HepG2 (cell line): ENCODE measurements around the gene CHRNB4. TPM values are rescaled to one million over a fixed set of nuclear protein-coding genes. Genes with fewer than 3 reads are reported as not detected.

Experiments used
- ATAC-seq: fragments of 200-7000 bp; cut with Tn5 transposase; 3 replicates; pipeline ENCODE4 v1.9.1; 2020; ENCODE audit warnings: mild to moderate bottlenecking, moderate library complexity
- BruUV-seq: library from RNA; stranded (reverse); fragments of 400-500 nt; replicated peaks from 2 replicates; lab custom pipeline; 2021; lab: Mats Ljungman, UMichigan
- CTCF ChIA-PET: fragments of 300-600 bp; formaldehyde crosslinking; extraction: SDS; loops from one replicate; lab custom pipeline; 2021; ENCODE audit warnings: low total read pairs, inconsistent platforms, low intra/inter-chr PET ratio; lab: Yijun Ruan, JAX
- POLR2A ChIA-PET: fragments of 350-600 bp; sonication (Branson Sonifier 250); formaldehyde crosslinking; loops from one replicate; lab custom pipeline; 2020; ENCODE audit warnings: antibody characterized with exemption, inconsistent platforms; lab: Yijun Ruan, JAX
- DNase-seq: peaks from one replicate; pipeline ENCODE4 v3.0.0-alpha.2; 2015; ENCODE audit warnings: low spot score
- FAIRE-seq: peaks from 3 replicates; lab custom pipeline; 2011; peaks lifted over from hg19 to GRCh38; lab: Jason Lieb, UNC
- H2AFZ ChIP-seq: one replicate; pipeline ENCODE4 v1.6.1; 2011; ENCODE audit warnings: low read length, inconsistent platforms
- H3K27ac ChIP-seq: fragments of 300-600 bp; 3 replicates; pipeline ENCODE4 v1.8.0; 2011; ENCODE audit warnings: mixed run types, mild to moderate bottlenecking, mixed read lengths, low read length, inconsistent platforms; ENCODE audit not compliant: insufficient read depth; ENCODE audit errors: extremely low read length
- H3K27me3 ChIP-seq, 2 experiments: fragments of 200-600 bp in 1 of 2; 2 replicates in 1 of 2; 3 replicates in 1 of 2; pipeline versions ENCODE4 v1.6.0 to v1.8.0; 2011; ENCODE audit warnings: low read length in 2 of 2, mild to moderate bottlenecking in 2 of 2, moderate library complexity in 2 of 2, inconsistent platforms in 1 of 2; ENCODE audit not compliant: insufficient read depth in 2 of 2, control insufficient read depth in 1 of 2
- H3K36me3 ChIP-seq, 2 experiments: fragments of 200-600 bp in 1 of 2; replicated peaks in 1 of 2; 2 replicates in 1 of 2; 3 replicates in 1 of 2; pipeline versions ENCODE4 v1.5.1 to v1.8.0; 2011; ENCODE audit warnings: low read length in 2 of 2, inconsistent platforms in 1 of 2; ENCODE audit not compliant: insufficient read depth in 2 of 2, control insufficient read depth in 1 of 2
- H3K4me1 ChIP-seq: 2 replicates; pipeline ENCODE4 v1.5.1; 2012; ENCODE audit warnings: low read length, inconsistent platforms; ENCODE audit not compliant: insufficient read depth
- H3K4me2 ChIP-seq: 2 replicates; pipeline ENCODE4 v1.6.0; 2011; ENCODE audit warnings: low read depth, low read length, inconsistent platforms
- H3K4me3 ChIP-seq, 3 experiments: fragments of 200-600 bp in 1 of 3; sonication (generic), shearing (Covaris generic) in 1 of 3; replicated peaks in 1 of 3; 2 replicates each; pipeline ENCODE4 v1.5.1; 2011 to 2016; ENCODE audit warnings: low read length in 3 of 3, inconsistent platforms in 2 of 3, low read depth in 2 of 3, mild to moderate bottlenecking in 2 of 3, control low read depth in 1 of 3, mixed read lengths in 1 of 3; ENCODE audit not compliant: insufficient read depth in 1 of 3
- H3K79me2 ChIP-seq: one replicate; pipeline ENCODE4 v1.6.1; 2011; ENCODE audit warnings: low read length, inconsistent platforms; ENCODE audit not compliant: insufficient read depth
- H3K9ac ChIP-seq: 2 replicates; pipeline ENCODE4 v1.6.0; 2011; ENCODE audit warnings: mild to moderate bottlenecking, low read depth, low read length, inconsistent platforms; ENCODE audit not compliant: insufficient read depth
- H3K9me3 ChIP-seq: 2 replicates; pipeline ENCODE4 v1.5.1; 2012; ENCODE audit warnings: mild to moderate bottlenecking, low read length
- H4K20me1 ChIP-seq: 2 replicates; pipeline ENCODE4 v1.6.0; 2011; ENCODE audit warnings: inconsistent platforms, mild to moderate bottlenecking, low read length, moderate library complexity; ENCODE audit not compliant: insufficient read depth
- ATF7 ChIP-seq, 2 experiments: fragments of 450-650 bp in 1 of 2; sonication (generic) in 1 of 2; formaldehyde crosslinking in 1 of 2; IDR thresholded peaks; 2 replicates each; pipeline versions ENCODE4 v1.4.0 to v1.6.1; 2016 to 2020; ENCODE audit warnings: antibody characterized with exemption in 1 of 2, mild to moderate bottlenecking in 1 of 2, missing genetic modification reagents in 1 of 2
- KDM4B ChIP-seq: sonication (generic); formaldehyde crosslinking; IDR thresholded peaks from 2 replicates; pipeline ENCODE4 v1.4.0; 2020; ENCODE audit warnings: missing genetic modification reagents
- MEIS1 ChIP-seq: sonication (generic); formaldehyde crosslinking; IDR thresholded peaks from 2 replicates; pipeline ENCODE4 v1.9.0; 2021; ENCODE audit warnings: mild to moderate bottlenecking, missing genetic modification reagents, moderate library complexity, borderline replicate concordance
- MIER3 ChIP-seq: IDR thresholded peaks from 2 replicates; pipeline ENCODE4 v1.6.1; 2016; ENCODE audit warnings: missing compliant biosample characterization, borderline replicate concordance
- NR3C1 ChIP-seq: sonication (generic); formaldehyde crosslinking; IDR thresholded peaks from 2 replicates; pipeline ENCODE4 v1.4.0; 2020; ENCODE audit warnings: missing genetic modification reagents
- RARA ChIP-seq: IDR thresholded peaks from 2 replicates; pipeline ENCODE4 v1.6.1; 2016; ENCODE audit warnings: missing genetic modification reagents, missing compliant biosample characterization
- SP5 ChIP-seq: IDR thresholded peaks from 2 replicates; pipeline ENCODE4 v1.6.1; 2016; ENCODE audit warnings: low read depth, borderline replicate concordance
- ZFP36L1 ChIP-seq: sonication (generic); formaldehyde crosslinking; IDR thresholded peaks from 2 replicates; pipeline ENCODE4 v1.8.0; 2022; ENCODE audit warnings: mild to moderate bottlenecking, missing genetic modification reagents, moderate library complexity
- ZNF33B ChIP-seq: sonication (generic); formaldehyde crosslinking; IDR thresholded peaks from 2 replicates; pipeline ENCODE4 v1.5.1; 2020; ENCODE audit warnings: mild to moderate bottlenecking, missing genetic modification reagents
- ZNF44 ChIP-seq: sonication (generic); formaldehyde crosslinking; IDR thresholded peaks from 2 replicates; pipeline ENCODE4 v1.5.1; 2020; ENCODE audit warnings: mild to moderate bottlenecking, missing genetic modification reagents
- ZNF768 ChIP-seq: sonication (generic); formaldehyde crosslinking; IDR thresholded peaks from 2 replicates; pipeline ENCODE4 v1.4.0; 2020; ENCODE audit warnings: missing genetic modification reagents
- WGBS: methylation state at CpG from one replicate; pipeline ENCODE4 v1.1.6; 2017; ENCODE audit warnings: low lambda C conversion rate; 5-methylcytosine and 5-hydroxymethylcytosine counted together
- in situ Hi-C: cut with HindIII; loops from 2 replicates; pipeline ENCODE4 v1.10.0; 2017; ENCODE audit warnings: low pct_unique_long_range_greater_than_20kb; ENCODE audit not compliant: extremely low pct_ligation_motif_present
- intact Hi-C: fragments of 100-400 bp; cut with micrococcal nuclease; formaldehyde crosslinking; loops from one replicate; pipeline ENCODE4 v1.10.0; 2022; ENCODE audit not compliant: unreplicated experiment
- polyA plus RNA-seq, 8 experiments: library from polyadenylated mRNA; depleted of rRNA in 3 of 8; stranded (reverse) in 7 of 8; unstranded in 1 of 8; fragments of >200 nt; fragmentation: Illumina TruSeq in 4 of 8; extraction: Trizol in 4 of 8; gene quantifications; 2 replicates each; pipeline versions ENCODE4 v1.2.1 to v1.2.3, GENCODE V29; 2011 to 2016; ENCODE audit warnings: low read depth in 4 of 8, missing spikeins in 1 of 8, mixed read lengths in 1 of 8; ENCODE audit not compliant: insufficient read depth in 1 of 8
- total RNA-seq, 5 experiments: library from RNA; depleted of rRNA; stranded (reverse); fragments of >200 nt; fragmentation: Illumina TruSeq; extraction: Trizol; gene quantifications; 2 replicates each; pipeline ENCODE4 v1.2.3, GENCODE V29; 2016; ENCODE audit warnings: low read depth in 1 of 5
- TF ChIP-seq, protein P1 (sequence below): sonication (generic); formaldehyde crosslinking; IDR thresholded peaks from 2 replicates; pipeline ENCODE4 v1.8.0; 2022; ENCODE audit warnings: missing genetic modification reagents, mild to moderate bottlenecking, moderate library complexity, borderline replicate concordance
- TF ChIP-seq, protein P2 (sequence below): sonication (generic); formaldehyde crosslinking; IDR thresholded peaks from 2 replicates; pipeline ENCODE4 v1.4.0; 2020; ENCODE audit warnings: missing genetic modification reagents

The CHRNB4 gene
- total and polyA plus RNA-seq, 2 of the 13 experiments (the other 11 are each of a cell fraction or from before 2014, with no cell fraction given): not detected

DNA sequence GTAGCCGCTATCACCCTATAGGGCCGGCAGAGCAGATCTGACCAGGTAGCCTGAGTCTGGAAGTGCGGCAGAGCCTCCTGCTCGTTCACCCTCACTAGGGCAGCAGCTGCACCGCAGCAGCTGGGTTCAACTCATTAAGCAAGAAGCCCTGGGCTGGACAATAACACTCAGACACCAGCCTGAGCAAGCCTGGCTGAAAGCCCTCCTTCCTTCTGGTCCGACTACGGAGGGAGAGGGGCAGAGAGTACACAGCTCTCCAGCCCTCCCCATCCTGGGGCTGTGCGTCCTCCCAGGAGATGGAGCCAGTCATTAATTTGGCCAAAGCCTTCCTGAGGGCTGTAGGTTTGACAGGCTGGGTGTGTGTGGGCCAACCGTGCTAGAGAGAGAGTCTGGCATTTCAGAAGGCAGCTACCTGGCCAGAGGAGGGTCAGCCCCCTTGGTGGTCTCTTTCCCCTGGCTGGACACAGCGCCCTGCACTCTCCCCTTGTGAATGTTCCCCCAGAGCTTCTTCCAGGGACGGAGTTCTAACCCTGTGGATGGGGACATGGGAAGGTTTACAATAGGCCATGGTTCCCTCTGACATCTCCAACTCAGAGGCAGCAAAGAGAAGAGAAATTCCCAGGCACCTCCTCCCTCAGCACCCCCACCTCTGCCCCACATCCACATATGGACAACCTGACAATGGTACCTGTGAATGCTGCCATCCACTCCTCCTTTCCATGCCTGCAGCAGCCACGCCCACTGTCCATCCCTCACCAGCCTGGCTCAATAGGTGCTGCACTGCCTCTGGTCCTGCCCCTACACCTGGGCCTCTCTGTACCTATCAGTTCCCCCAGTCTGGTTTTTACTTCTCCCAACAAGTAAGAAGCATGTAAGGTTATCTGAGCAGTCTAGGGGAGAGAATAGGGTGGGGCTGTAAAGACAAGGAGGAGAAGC is 6.5 kb downstream of the CHRNB4 start:
- no peak for DNase-seq
- ChIA-PET POLR2A (no interaction called here), CTCF (no interaction called here)
- Histone ChIP-seq H3K36me3 (no peaks in the 10 kb centered on the region), H3K9ac (no peak overlapping the region), H3K4me1 (no peaks in the 10 kb centered on the region), H2AFZ (no peak overlapping the region), H3K4me3 (no peak overlapping the region), H4K20me1 (no peaks in the 10 kb centered on the region), H3K9me3 (no peaks in the 10 kb centered on the region), H3K79me2 (no peaks in the 10 kb centered on the region), H3K27ac (no peak overlapping the region), H3K4me2 (no peak overlapping the region), H3K27me3 (peaks cover 1 to 20% of the 10 kb centered on the region in 2 experiments; a peak in 2 of 5 replicates)
- in situ Hi-C loops (loop anchor here (5.0 kb wide), 1 partner anchor 73 kb away; no protein-coding TSS in a partner anchor), intact Hi-C loops (no loop called here)
- no peak for ATAC-seq
- 22% methylated on average over 9 of the region's 12 CpGs for WGBS
- no peak for FAIRE-seq
- TF ChIP-seq ZNF44 (CRISPR knock-in tag) (no peak), ZNF33B (CRISPR knock-in tag) (no peak), ZFP36L1 (no peak), ATF7 (IDR thresholded peaks at IDR 0.05) (no peak), ATF7 (CRISPR knock-in tag; IDR thresholded peaks at IDR 0.05) (no peak), SP5 (CRISPR knock-in tag) (no peak), RARA (CRISPR knock-in tag) (no peak), ZNF768 (CRISPR knock-in tag) (no peak), NR3C1 (CRISPR knock-in tag) (no peak), MEIS1 (CRISPR knock-in tag) (no peak), MIER3 (no peak), KDM4B (CRISPR knock-in tag) (no peak)
- TF ChIP-seq, protein P1, sequence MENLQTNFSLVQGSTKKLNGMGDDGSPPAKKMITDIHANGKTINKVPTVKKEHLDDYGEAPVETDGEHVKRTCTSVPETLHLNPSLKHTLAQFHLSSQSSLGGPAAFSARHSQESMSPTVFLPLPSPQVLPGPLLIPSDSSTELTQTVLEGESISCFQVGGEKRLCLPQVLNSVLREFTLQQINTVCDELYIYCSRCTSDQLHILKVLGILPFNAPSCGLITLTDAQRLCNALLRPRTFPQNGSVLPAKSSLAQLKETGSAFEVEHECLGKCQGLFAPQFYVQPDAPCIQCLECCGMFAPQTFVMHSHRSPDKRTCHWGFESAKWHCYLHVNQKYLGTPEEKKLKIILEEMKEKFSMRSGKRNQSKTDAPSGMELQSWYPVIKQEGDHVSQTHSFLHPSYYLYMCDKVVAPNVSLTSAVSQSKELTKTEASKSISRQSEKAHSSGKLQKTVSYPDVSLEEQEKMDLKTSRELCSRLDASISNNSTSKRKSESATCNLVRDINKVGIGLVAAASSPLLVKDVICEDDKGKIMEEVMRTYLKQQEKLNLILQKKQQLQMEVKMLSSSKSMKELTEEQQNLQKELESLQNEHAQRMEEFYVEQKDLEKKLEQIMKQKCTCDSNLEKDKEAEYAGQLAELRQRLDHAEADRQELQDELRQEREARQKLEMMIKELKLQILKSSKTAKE (CRISPR knock-in tag): no peak
- TF ChIP-seq, protein P2, sequence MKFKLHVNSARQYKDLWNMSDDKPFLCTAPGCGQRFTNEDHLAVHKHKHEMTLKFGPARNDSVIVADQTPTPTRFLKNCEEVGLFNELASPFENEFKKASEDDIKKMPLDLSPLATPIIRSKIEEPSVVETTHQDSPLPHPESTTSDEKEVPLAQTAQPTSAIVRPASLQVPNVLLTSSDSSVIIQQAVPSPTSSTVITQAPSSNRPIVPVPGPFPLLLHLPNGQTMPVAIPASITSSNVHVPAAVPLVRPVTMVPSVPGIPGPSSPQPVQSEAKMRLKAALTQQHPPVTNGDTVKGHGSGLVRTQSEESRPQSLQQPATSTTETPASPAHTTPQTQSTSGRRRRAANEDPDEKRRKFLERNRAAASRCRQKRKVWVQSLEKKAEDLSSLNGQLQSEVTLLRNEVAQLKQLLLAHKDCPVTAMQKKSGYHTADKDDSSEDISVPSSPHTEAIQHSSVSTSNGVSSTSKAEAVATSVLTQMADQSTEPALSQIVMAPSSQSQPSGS (CRISPR knock-in tag): no peak
- BruUV-seq: no TSS peak
